Measurements from ENCODE around the gene VSX2. TPM values are rescaled to one million over a fixed set of nuclear protein-coding genes. Genes with fewer than 3 reads are reported as not detected.

The VSX2 gene
- total RNA-seq, 2 donors from 2014 or later, result not detected

GRCh38 chr14:74216671-74217070 lies 22.6 kb upstream of the VSX2 start:
- Histone ChIP-seq H3K27ac (no peak overlapping the region), H3K4me3 (no peak overlapping the region), H3K36me3 (replicated peaks in 1 of 2; ENCODE audit: insufficient read depth in 1 of 2, low read depth in 2 of 2) (no peaks in the 10 kb centered on the region), H3K9me3 (no peaks in the 10 kb centered on the region), H3K27me3 (peaks cover 0 to 10% of the 10 kb centered on the region in 2 donors), H3K4me1 (peaks cover 8% of the 10 kb centered on the region)
- no peak for ATAC-seq
- intact Hi-C loops (cut with DNase I), result no loop called here
- DNase-seq, result no peak
- no peak for TF ChIP-seq POLR2A (IDR thresholded peaks at IDR 0.05)
- no peak for TF ChIP-seq CTCF (IDR thresholded peaks at IDR 0.05)
- 76 to 79% methylated on average over 11 of the region's 11 CpGs for WGBS, 2 donors

- Histone ChIP-seq H3K4me1 (peaks cover 8% of the 10 kb centered on the region), H3K27me3 (peaks cover 0 to 10% of the 10 kb centered on the region in 2 donors), H3K9me3 (no peaks in the 10 kb centered on the region), H3K36me3 (replicated peaks in 1 of 2; ENCODE audit: insufficient read depth in 1 of 2, low read depth in 2 of 2) (no peaks in the 10 kb centered on the region), H3K27ac (no peak overlapping the region), H3K4me3 (no peak overlapping the region)
- peak; percentile 88 for ATAC-seq
- intact Hi-C loops (cut with DNase I), result no loop called here
- peak; percentile 65 to 75 (median 70) for DNase-seq
- WGBS, 2 donors, result 5 to 15% methylated on average over 8 to 40 of the region's 40 CpGs
- TF ChIP-seq POLR2A (IDR thresholded peaks at IDR 0.05) (no peak), CTCF (IDR thresholded peaks at IDR 0.05) (peak; percentile 74 to 96 (median 82))
These were observed 21.4 kb upstream of the VSX2 start for GRCh38 chr14:74217672-74218448.

- Histone ChIP-seq H3K4me3 (no peak overlapping the region), H3K27ac (no peak overlapping the region), H3K27me3 (peaks cover 0 to 10% of the 10 kb centered on the region in 2 donors), H3K9me3 (no peaks in the 10 kb centered on the region), H3K4me1 (peaks cover 8% of the 10 kb centered on the region), H3K36me3 (replicated peaks in 1 of 2; ENCODE audit: insufficient read depth in 1 of 2, low read depth in 2 of 2) (no peaks in the 10 kb centered on the region)
- 57 to 62% methylated on average over 4 of the region's 4 CpGs for WGBS, 2 donors
- TF ChIP-seq POLR2A (IDR thresholded peaks at IDR 0.05), result no peak
- no peak for TF ChIP-seq CTCF (IDR thresholded peaks at IDR 0.05)
- no peak for DNase-seq
- intact Hi-C loops (cut with DNase I), result no loop called here
- no peak for ATAC-seq
These were observed 20.8 kb upstream of the VSX2 start for GRCh38 chr14:74218462-74218861.

GRCh38 chr14:74219277-74220205 lies 19.7 kb upstream of the VSX2 start:
- ATAC-seq (no peak), DNase-seq (no peak)
- H3K36me3 ChIP-seq (replicated peaks in 1 of 2; ENCODE audit: insufficient read depth in 1 of 2, low read depth in 2 of 2), result no peaks in the 10 kb centered on the region
- intact Hi-C loops (cut with DNase I), result no loop called here
- no peaks in the 10 kb centered on the region for H3K9me3 ChIP-seq
- peaks cover 0 to 10% of the 10 kb centered on the region in 2 donors for H3K27me3 ChIP-seq
- WGBS, 2 donors, result 62 to 64% methylated on average over 12 of the region's 13 CpGs
- peaks cover 8% of the 10 kb centered on the region for H3K4me1 ChIP-seq
- TF ChIP-seq CTCF (IDR thresholded peaks at IDR 0.05) (no peak), POLR2A (IDR thresholded peaks at IDR 0.05) (no peak)
- H3K27ac ChIP-seq, result no peak overlapping the region
- no peak overlapping the region for H3K4me3 ChIP-seq

All from body of pancreas (tissue), 4 donors.